Kidney epithelial cell (primary cell): Measurements from ENCODE around the gene ANO9. TPM values are rescaled to one million over a fixed set of nuclear protein-coding genes. Genes with fewer than 3 reads are reported as not detected.

Source experiments
- DNase-seq: peaks from one replicate; pipeline ENCODE4 v3.0.0-alpha.2; 2010; ENCODE audit warnings: low read depth
- H3K27me3 ChIP-seq: 2 replicates; pipeline ENCODE4 v1.6.0; 2011; ENCODE audit warnings: low read length; ENCODE audit not compliant: control insufficient read depth, insufficient read depth
- H3K36me3 ChIP-seq: 2 replicates; pipeline ENCODE4 v1.5.1; 2011; ENCODE audit warnings: low read length; ENCODE audit not compliant: control insufficient read depth, insufficient read depth
- H3K4me3 ChIP-seq: 2 replicates; pipeline ENCODE4 v1.5.1; 2011; ENCODE audit warnings: low read depth, mild to moderate bottlenecking, control low read depth, low read length
- CTCF ChIP-seq: IDR thresholded peaks from 2 replicates; pipeline ENCODE4 v1.5.1; 2011; ENCODE audit warnings: mild to moderate bottlenecking, moderate library complexity, low read length, control low read depth, inconsistent platforms; ENCODE audit not compliant: insufficient read depth, poor library complexity, severe bottlenecking
- total RNA-seq: library from RNA; depleted of rRNA; stranded (reverse); fragments of >200 nt; gene quantifications from 2 replicates; pipeline ENCODE4 v1.2.3, GENCODE V29; 2015

The ANO9 gene
- total RNA-seq, 1 donor from 2014 or later, result 18.4 TPM

- Histone ChIP-seq H3K27me3 (no peaks in the 10 kb centered on the region), H3K4me3 (no peak overlapping the region), H3K36me3 (no peaks in the 10 kb centered on the region)
- no peak for DNase-seq
- TF ChIP-seq CTCF, result no peak
Measured at GRCh38 chr11:377883-378500, 63.8 kb downstream of the ANO9 start.

DNA sequence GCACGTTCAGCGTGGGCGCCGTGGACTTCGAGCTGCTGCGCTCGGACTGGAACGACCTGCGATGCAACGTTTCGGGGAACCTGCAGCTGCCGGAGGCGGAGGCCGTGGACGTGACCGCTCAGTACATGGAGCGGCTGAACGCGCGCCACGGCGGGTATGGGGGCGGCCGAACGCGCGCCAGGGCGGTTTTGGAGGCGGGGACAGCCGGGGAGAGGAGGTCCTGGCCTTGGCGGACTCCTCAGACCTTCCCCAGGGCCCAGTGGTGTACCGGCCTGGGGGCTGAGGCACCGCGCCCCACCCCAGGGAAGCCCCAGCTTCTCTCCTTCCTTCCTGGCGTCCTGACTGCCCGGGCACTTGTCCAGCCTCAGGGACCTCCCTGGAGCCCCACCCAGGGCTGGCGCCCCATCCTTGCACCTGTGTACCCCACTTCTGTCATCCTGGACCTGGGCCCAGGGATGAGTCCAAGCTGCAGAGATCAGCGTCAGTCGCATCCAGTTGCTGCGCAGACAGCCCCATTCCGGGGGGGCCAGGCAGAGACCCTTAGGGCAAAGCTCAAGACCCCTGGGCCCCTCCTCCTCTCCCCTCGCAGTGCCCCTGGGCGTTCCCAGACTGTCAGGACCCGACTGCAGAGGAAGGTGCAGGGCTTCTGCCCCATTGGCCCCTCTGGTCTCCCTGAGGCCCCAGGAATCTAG lies 64.5 kb downstream of the ANO9 start:
- H3K4me3 ChIP-seq, result no peak overlapping the region
- no peaks in the 10 kb centered on the region for H3K27me3 ChIP-seq
- DNase-seq, result no peak
- no peaks in the 10 kb centered on the region for H3K36me3 ChIP-seq
- no peak for TF ChIP-seq CTCF

DNA sequence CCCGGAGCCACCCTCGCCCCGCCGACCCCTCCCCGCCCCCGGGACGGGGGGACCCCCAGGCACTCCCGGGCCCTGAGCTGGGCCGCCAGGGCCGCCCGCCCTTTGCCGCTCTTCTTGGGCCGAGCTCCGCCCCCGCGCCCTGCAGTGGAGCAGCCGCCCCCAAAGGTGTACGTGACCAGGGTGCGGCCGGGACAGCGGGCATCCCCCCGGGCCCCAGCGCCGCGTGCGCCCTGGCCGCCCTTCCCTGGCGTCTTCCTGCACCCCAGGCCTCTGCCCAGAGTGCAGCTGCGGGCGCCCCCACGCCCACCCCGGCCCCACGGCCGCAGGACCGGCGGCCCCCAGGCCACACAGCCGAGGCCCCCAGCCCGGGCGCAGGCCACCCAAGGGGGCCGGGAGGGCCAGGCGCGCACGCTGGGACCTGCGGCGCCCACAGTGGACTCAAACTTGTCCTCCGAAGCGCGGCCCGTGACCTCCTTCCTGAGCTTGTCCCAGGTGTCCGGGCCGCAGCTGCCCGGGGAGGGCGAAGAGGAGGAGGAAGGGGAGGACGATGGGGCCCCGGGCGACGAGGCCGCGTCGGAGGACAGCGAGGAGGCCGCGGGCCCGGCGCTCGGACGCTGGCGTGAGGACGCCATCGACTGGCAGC lies 65.2 kb downstream of the ANO9 start:
- no peak for TF ChIP-seq CTCF
- H3K36me3 ChIP-seq, result no peaks in the 10 kb centered on the region

GRCh38 chr11:375065-376025 lies 66.5 kb downstream of the ANO9 start:
- Histone ChIP-seq H3K36me3 (no peaks in the 10 kb centered on the region), H3K27me3 (peaks cover 9% of the 10 kb centered on the region), H3K4me3 (no peak overlapping the region)
- no peak for TF ChIP-seq CTCF
- no peak for DNase-seq

More for the DNA sequence above, 65.2 kb downstream of the ANO9 start:
- Histone ChIP-seq H3K4me3 (no peak overlapping the region), H3K27me3 (no peaks in the 10 kb centered on the region)
- DNase-seq, result no peak

DNA sequence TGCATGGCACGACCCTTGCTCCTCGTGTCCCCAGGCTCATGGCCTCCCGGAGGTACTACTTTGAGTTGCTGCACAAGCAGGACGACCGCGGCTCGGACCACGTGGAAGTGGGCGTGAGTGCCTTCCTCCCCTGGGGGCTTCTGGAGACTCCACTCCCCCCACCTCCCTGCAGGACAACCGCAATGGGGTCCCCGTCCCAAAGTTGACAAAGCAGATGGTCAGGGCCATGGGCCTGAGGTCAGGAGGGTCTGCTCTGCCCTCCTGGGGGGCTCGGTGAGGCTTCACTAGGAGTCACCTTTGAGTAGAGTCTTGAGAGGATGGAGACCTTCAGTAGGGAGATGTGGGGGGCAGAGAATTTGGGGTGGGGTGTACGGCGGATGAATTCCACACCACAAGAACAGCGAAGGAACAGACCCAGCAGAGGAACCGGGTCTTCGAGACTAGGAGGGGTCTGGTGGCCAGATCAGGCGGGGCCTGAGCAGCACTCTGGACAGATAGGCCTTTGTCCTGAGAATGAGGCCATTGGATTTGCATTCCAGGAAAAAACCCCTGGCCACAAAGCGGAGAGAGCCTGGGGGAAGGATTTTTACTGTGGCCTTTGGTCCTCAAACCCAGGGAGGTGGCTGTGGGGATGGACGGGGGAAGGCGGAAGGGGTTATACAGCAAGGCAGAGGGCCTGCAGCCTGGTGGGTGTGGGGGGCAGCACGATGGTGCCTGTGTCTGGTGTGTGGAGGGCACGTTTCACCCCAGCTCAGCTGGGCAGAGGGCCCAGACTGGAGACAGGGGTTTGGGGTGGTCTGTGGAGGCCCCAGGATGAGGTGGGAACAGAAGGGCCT lies 67.9 kb downstream of the ANO9 start:
- no peak for DNase-seq
- Histone ChIP-seq H3K4me3 (no peak overlapping the region), H3K27me3 (peaks cover 13% of the 10 kb centered on the region), H3K36me3 (no peaks in the 10 kb centered on the region)
- TF ChIP-seq CTCF, result no peak
